Lung (tissue), 12 donors: ENCODE measurements around the gene BORCS5. TPM values are rescaled to one million over a fixed set of nuclear protein-coding genes. Genes with fewer than 3 reads are reported as not detected.
A peak's percentile ranks its signal among the peaks of the same experiment; 100 is the strongest.

ENCODE experiments used
- ATAC-seq: fragments of 200-7000 bp; cut with Tn5 transposase; one replicate; pipeline ENCODE4 v1.9.1; 2020; ENCODE audit warnings: moderate number of reproducible peaks; ENCODE audit not compliant: insufficient read depth, low FRiP score
- DNase-seq, 3 donors: peaks; one replicate each; pipeline ENCODE4 v3.0.0-alpha.2; 2013 to 2017
- H3K27ac ChIP-seq, 2 donors: one replicate each; pipeline ENCODE4 v1.5.1; 2013; ENCODE audit warnings: mild to moderate bottlenecking in 2 of 2, moderate library complexity in 2 of 2, control low read depth in 1 of 2, inconsistent platforms in 1 of 2, low read depth in 1 of 2, low read length in 1 of 2
- H3K27me3 ChIP-seq, 3 donors: one replicate each; pipeline ENCODE4 v1.5.1; 2013; ENCODE audit warnings: low read length in 2 of 3; ENCODE audit not compliant: control insufficient read depth in 3 of 3, insufficient read depth in 3 of 3
- H3K36me3 ChIP-seq, 4 donors: one replicate each; pipeline ENCODE4 v1.5.1; 2013; ENCODE audit warnings: low read length in 4 of 4, mild to moderate bottlenecking in 1 of 4, moderate library complexity in 1 of 4; ENCODE audit not compliant: control insufficient read depth in 4 of 4, insufficient read depth in 4 of 4
- H3K4me1 ChIP-seq, 5 donors: one replicate each; pipeline ENCODE4 v1.5.1; 2013; ENCODE audit warnings: low read length in 5 of 5, mild to moderate bottlenecking in 2 of 5, moderate library complexity in 1 of 5; ENCODE audit not compliant: control insufficient read depth in 5 of 5, insufficient read depth in 5 of 5
- H3K4me3 ChIP-seq: one replicate; pipeline ENCODE4 v1.5.1; 2013; ENCODE audit warnings: mild to moderate bottlenecking, control low read depth, moderate library complexity
- H3K9ac ChIP-seq, 2 donors: one replicate each; pipeline ENCODE4 v1.5.1; 2013; ENCODE audit warnings: low read length in 2 of 2, control low read depth in 1 of 2; ENCODE audit not compliant: insufficient read depth in 1 of 2
- H3K9me3 ChIP-seq, 4 donors: one replicate each; pipeline ENCODE4 v1.5.1; 2013; ENCODE audit warnings: low read length in 3 of 4, mild to moderate bottlenecking in 1 of 4, moderate library complexity in 1 of 4; ENCODE audit not compliant: control insufficient read depth in 4 of 4, insufficient read depth in 3 of 4
- CTCF ChIP-seq: IDR thresholded peaks from 2 replicates; pipeline ENCODE4 v1.5.1; 2012; ENCODE audit warnings: mild to moderate bottlenecking; ENCODE audit errors: control extremely low read depth, extremely low read depth
- WGBS, 2 donors: extraction: QIAGEN DNeasy Blood & Tissue Kit; methylation state at CpG; one replicate each; pipeline ENCODE4 v1.1.7; 2013; 5-methylcytosine and 5-hydroxymethylcytosine counted together
- polyA plus RNA-seq, 2 donors: library from polyadenylated mRNA; stranded (reverse); fragments of 200-250 nt; gene quantifications; one replicate each; pipeline ENCODE4 v1.2.1, GENCODE V29; 2013
- total RNA-seq, 2 donors: library from RNA; depleted of rRNA in 1 of 2; stranded (reverse); fragments of >200 nt in 1 of 2; gene quantifications; one replicate each; pipeline ENCODE4 v1.2.1, GENCODE V29; 2014 to 2021
- donor health status: control.
- donor health status: control.
- donor health status: Bipolar disorder and iron deficiency.
- donor health status: healthy.
- donor health status: DM: yes; HTN: yes; CAD: no.

Gene BORCS5
- total and polyA plus RNA-seq, 4 donors: 4.7 to 26.8 (median 10.3) TPM

DNA sequence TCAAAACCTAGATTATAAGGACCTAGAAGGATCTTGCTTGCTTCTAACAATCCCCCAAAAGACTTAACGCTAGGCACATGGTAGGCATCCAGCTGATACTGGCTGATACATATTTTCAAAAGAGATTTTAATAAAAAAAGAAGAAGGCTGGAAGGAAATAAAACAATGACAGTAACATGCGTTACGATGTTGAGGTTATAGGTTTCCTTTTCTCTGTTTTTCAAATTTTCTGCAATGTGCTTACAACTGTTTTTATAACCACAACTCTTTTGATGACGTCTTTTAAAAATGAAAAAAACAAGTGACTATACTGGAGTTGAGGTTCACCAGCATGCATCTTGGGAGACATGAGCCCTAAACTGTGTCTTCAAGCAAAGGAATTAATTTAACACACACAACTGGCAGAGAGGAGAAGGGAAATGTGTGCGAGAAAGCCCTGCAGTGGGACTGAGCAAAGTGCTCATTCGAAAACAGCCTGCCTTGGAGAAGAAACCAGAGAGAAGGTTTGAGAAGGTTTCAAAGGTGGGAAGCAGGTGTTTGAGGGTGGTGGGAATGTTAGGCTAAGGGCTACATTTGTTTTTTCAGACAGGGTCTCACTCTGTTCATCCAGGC is 125.4 kb downstream of the BORCS5 start:
- H3K27me3 ChIP-seq: no peaks in the 10 kb centered on the region
- DNase-seq (no peak), ATAC-seq (no peak)
- no peak overlapping the region for H3K9ac ChIP-seq
- peaks cover 0 to 1% (median 0%) of the 10 kb centered on the region in 5 donors for H3K4me1 ChIP-seq
- peak overlapping the region in 1 of 2 donors; percentile 37 for H3K27ac ChIP-seq
- H3K4me3 ChIP-seq: no peak overlapping the region
- WGBS, 2 donors: 62 to 77% methylated on average over 6 of the region's 6 CpGs
- no peak for TF ChIP-seq CTCF
- peaks cover 9 to 22% (median 18%) of the 10 kb centered on the region in 4 donors for H3K36me3 ChIP-seq
- no peaks in the 10 kb centered on the region for H3K9me3 ChIP-seq

DNA sequence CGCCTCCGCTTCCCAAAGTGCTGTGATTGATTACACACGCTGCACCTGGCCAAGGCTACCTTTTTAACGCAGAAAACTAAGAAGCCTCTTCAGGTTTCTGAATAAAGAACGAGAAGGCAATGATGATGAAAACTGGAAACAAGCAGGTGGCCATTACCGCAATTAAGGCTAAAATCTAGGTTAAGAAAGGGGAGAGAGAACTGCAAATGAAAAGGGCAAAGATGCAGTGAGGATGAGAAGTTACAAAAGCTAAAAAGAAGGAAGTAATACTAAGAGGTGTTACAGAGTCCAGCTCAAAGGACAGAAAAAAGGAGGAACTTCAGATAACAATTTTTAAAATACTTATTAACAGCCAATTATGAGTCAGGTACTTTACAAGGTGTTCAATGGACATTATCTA is 126.1 kb downstream of the BORCS5 start:
- ATAC-seq: no peak
- WGBS, 2 donors: 66 to 88% methylated on average over 6 of the region's 6 CpGs
- no peak overlapping the region for H3K27ac ChIP-seq
- peaks cover 4 to 22% (median 15%) of the 10 kb centered on the region in 4 donors for H3K36me3 ChIP-seq
- H3K4me1 ChIP-seq: no peaks in the 10 kb centered on the region
- H3K27me3 ChIP-seq: no peaks in the 10 kb centered on the region
- no peak overlapping the region for H3K4me3 ChIP-seq
- H3K9me3 ChIP-seq: no peaks in the 10 kb centered on the region
- TF ChIP-seq CTCF: no peak
- H3K9ac ChIP-seq: no peak overlapping the region
- DNase-seq: no peak

GRCh38 chr12:12483438-12483837 is 126.6 kb downstream of the BORCS5 start:
- Histone ChIP-seq H3K27me3 (no peaks in the 10 kb centered on the region), H3K27ac (peak overlapping the region in 1 of 2 donors; percentile 22), H3K36me3 (peaks cover 4 to 26% (median 14%) of the 10 kb centered on the region in 4 donors), H3K9me3 (no peaks in the 10 kb centered on the region), H3K9ac (no peak overlapping the region), H3K4me1 (peaks cover 0 to 1% (median 0%) of the 10 kb centered on the region in 5 donors), H3K4me3 (no peak overlapping the region)
- 79 to 85% methylated on average over 3 of the region's 3 CpGs for WGBS, 2 donors
- DNase-seq: no peak
- no peak for TF ChIP-seq CTCF
- no peak for ATAC-seq
